ENCODE results near the gene HOXB3.

The HOXB3 gene

DNA sequence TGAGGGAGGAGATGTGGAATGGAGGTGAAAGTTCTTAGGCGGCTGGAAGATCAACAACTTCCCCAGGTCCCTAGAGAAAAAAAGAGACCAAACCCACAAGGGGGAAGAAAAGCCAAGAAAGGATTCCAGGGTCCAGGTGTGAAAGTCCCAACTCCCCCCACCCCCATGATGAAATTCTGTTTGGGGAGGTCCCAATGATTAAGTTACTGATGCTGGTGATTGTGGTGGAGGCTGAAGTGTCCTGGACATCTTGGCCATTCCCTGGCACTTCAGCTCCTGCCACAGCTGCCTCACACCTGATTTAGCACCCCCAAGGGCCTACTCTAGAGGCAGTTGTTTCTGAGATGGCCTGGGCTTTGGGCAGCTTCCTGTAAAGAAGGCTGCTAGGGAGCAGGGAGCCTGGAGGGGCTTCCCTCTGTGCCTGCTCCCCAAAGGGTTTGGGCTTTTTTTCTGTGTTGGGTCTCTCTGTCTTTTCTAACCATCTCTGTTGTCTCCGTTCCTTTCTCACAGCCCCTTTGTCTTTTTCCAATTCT lies 25.0 kb downstream of the HOXB3 start:
- TF ChIP-seq, protein P1, sequence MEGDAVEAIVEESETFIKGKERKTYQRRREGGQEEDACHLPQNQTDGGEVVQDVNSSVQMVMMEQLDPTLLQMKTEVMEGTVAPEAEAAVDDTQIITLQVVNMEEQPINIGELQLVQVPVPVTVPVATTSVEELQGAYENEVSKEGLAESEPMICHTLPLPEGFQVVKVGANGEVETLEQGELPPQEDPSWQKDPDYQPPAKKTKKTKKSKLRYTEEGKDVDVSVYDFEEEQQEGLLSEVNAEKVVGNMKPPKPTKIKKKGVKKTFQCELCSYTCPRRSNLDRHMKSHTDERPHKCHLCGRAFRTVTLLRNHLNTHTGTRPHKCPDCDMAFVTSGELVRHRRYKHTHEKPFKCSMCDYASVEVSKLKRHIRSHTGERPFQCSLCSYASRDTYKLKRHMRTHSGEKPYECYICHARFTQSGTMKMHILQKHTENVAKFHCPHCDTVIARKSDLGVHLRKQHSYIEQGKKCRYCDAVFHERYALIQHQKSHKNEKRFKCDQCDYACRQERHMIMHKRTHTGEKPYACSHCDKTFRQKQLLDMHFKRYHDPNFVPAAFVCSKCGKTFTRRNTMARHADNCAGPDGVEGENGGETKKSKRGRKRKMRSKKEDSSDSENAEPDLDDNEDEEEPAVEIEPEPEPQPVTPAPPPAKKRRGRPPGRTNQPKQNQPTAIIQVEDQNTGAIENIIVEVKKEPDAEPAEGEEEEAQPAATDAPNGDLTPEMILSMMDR (conservative IDR thresholded peaks at IDR 0.05) = no peak
- no peak for TF ChIP-seq ZFX (IDR thresholded peaks at IDR 0.05)
- H3K27ac ChIP-seq = no peak overlapping the region

DNA sequence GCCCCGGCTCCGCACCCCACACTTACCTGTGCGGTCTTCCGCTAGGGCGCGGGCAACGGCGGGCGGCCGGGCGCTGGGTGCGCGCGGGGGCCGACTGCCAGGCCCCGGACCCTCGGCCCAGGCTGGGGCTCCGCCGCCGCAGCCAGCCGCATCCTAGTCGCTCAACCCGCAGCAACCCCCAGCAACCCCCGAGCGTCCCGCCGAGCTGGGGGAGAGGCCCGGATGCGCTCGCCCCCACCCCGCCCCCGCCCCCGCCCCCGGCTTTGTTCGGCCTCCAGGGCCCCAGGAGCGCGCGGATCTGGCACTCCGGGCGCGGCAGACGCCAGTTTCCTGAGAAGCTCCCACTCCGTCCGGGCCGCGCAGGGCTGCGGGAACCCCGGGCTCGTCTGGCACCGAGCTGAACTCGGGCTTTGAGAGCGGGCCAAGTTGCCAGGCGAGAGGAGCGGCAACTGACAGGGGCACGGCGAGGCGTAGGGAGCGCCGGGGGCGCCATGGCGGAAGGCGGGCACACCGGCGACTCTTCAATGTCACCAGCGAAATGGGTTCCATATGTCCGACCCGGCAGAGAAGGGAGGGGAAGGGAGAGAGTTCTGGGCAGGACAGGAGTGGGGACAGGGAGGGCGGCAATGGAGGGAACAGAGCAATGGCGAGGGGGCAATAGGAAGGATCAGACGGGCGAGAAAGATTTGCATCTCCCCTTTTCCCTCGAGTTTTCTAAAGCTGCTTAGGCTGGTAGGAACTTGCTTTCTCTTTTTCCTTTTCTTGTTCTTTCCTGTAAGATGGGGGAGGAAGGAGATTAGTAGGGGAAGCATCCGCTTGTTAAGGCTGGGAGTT lies 25.6 kb downstream of the HOXB3 start:
- TF ChIP-seq, protein P1 (conservative IDR thresholded peaks at IDR 0.05) = no peak
- TF ChIP-seq ZFX (IDR thresholded peaks at IDR 0.05) = no peak
- no peak overlapping the region for H3K27ac ChIP-seq

DNA sequence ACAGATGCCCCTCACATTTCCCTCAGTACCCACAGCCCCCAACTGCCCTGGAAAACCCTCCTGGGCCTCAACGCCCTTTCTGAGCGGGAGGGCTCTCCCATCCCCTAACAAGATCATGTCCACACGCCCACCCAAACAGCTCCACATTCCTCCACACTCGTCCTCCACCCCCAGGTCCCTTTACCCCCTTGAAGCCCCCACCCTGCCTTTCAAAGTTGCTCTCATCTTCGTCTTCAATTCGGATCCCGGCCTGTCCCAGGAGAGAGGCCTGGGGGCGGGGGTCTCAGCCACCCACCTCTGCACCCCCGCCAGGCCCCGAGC lies 26.2 kb downstream of the HOXB3 start:
- no peak for TF ChIP-seq ZFX (IDR thresholded peaks at IDR 0.05)
- TF ChIP-seq, protein P1 (conservative IDR thresholded peaks at IDR 0.05) = no peak
- no peak overlapping the region for H3K27ac ChIP-seq

DNA sequence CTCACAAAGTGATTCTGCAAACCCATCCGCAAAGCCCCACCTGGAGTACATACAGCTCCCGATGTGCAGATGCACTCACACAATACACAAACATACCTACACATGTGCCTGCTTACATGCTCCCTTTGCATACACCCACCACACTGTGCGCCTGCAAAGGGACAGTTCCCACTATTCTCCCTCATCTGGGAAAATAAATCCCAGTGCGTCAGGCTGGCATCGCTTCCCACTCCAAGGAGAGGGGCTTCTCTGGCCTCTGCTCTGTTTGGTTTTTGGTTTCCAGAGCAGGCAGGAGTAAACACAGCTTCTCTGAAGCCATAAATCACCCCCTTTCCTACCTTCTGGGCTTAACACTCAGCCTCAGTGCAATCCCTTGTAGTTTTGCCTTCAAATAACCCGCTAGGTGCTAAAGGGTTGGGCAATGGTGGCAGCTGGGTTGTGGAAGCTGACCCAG lies 26.6 kb downstream of the HOXB3 start:
- TF ChIP-seq, protein P1 (conservative IDR thresholded peaks at IDR 0.05) = no peak
- no peak for TF ChIP-seq ZFX (IDR thresholded peaks at IDR 0.05)
- no peak overlapping the region for H3K27ac ChIP-seq

DNA sequence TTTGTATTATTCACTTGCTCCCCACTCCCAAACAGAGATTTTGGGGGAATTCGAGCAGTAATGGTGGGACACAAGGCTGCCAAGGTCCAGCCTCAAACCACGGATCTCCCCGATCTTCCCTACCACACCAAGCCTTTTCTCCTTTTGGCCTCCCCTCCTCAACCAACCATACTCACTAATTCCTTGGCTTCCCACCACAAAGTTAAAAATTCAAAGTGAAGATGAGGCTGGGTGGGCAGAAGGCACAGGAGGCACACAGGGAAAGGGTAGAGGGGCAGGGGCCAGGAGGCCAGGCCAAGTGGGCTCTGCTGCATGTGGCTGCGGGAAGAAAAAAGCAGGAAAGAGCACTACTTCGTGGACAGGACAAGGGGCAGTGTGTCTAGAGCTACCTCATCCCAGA lies 27.1 kb downstream of the HOXB3 start:
- H3K27ac ChIP-seq = no peak overlapping the region
- no peak for TF ChIP-seq ZFX (IDR thresholded peaks at IDR 0.05)
- TF ChIP-seq, protein P1 (conservative IDR thresholded peaks at IDR 0.05) = no peak

DNA sequence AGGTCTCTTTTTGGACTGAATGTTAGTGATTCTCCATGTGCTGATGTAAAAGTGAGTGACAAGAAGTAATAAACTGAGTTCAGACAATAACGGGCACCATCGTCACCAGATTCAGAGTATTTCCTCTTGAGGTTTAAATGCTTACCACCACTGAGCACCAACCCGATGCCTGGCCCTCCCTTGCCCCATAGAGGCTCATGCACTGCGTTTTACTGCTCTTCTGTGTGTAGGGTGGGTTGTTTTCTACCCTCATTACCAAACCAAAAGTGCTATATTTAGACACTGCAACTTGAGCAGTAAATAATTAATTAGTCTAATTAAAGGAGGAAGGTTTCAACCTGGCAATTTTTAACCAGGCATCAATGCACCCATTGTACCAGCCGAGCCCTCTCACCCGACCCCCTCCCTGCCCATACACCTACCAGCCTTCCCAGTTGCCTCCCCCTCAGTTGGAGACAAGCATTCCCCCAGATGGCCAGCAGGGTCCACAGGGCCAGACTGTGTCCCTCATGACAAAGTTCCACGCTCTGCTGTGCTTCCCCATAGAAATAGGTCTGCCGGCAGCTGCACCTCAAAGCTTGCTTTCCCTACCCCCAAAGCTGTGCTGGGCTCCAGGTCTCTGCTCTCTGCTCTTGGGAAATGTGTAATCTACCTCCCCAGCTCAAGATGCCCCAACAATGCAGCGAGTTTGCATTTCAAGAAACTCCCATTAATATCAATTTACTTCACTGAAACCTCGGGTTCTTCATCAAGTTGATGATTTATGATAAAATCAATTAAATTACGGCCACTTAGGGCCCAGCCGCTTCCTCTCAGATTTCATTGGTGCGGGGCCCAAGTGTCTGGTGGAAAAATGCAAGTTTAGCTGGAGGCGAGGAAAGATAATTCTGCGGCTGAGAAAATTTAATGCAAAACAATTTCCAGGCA lies 27.9 kb downstream of the HOXB3 start:
- no peak for TF ChIP-seq ZFX (IDR thresholded peaks at IDR 0.05)
- TF ChIP-seq, protein P1 (conservative IDR thresholded peaks at IDR 0.05) = no peak; the same call in 1 of the 2 replicates
- no peak overlapping the region for H3K27ac ChIP-seq
